Fibroblast of skin of back (primary cell): Measurements from ENCODE around the gene DST.

ENCODE experiments used
- DNase-seq: peaks from one replicate; pipeline ENCODE4 v3.0.0-alpha.2; 2013

The DST gene

GRCh38 chr6:56535626-56536025 is 107.1 kb downstream of the DST start:
- no peak for DNase-seq

DNA sequence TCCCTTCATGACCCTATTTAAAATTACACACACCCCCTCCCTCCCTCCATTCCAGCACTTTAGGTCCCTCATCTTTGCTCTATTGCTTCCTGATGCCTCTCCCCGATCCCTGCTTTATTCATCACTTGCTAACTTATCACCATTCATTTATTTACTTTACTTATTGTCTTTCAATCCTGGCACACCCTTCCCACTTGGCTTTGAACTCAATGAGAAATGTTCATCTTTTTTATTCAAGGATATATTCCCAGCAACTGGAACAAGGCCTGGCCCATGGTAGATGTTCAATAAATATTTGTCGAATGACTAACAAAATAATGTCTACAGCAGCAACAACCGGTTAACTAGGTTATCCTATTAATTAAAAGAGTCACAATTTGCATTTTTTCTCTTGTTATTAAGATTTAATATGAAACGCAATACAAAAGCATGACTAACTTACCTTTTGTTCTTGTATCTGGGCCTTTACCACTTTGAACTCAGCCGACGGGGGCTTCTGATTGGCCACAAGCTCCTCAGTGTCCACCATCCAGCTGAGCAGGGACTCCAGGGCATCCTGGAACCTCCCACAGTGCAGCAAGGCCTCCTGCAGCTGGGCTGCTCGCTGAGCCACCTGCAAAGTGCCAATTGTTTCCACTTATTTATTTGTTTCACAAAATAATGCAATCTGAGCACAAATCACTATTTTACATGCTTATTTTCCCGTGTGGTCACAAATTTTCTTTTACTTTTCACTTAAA is 107.8 kb downstream of the DST start:
- no peak for DNase-seq

DNA sequence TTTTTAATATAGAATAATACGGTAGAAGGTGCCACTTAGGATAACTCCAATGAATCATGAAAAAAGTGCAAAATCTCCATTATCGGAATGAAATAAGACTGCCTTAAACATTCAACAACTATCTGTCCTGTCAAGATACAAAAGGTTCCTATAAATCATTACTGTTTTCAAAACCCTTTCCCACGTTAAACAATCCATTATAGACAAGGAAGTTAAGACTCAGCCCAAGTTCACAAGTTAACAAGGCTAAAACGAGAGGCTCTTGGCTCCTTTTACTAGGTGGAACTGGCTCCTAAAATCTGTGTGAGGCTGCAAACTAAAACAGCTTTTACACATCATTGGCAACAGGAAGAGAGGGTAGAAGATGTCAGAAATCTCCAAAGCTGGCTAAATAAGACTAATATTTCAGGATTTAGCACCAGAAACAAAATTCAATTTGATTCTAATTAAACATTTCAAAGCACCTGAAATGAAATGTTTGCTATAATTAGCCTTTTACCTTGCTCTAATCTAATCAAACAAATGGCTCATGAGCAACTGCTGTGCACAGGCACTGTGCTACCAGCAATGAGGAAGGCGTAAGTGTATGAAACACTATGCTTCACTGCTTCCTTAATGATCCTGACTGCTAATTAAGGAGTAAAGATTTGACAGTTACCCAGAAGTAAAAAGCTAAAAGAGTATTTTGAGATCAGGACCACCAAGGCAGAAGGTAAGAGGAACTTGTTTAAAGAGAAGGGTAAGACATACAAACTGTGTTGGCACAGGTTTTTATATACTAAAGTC is 109.7 kb downstream of the DST start:
- DNase-seq = no peak

DNA sequence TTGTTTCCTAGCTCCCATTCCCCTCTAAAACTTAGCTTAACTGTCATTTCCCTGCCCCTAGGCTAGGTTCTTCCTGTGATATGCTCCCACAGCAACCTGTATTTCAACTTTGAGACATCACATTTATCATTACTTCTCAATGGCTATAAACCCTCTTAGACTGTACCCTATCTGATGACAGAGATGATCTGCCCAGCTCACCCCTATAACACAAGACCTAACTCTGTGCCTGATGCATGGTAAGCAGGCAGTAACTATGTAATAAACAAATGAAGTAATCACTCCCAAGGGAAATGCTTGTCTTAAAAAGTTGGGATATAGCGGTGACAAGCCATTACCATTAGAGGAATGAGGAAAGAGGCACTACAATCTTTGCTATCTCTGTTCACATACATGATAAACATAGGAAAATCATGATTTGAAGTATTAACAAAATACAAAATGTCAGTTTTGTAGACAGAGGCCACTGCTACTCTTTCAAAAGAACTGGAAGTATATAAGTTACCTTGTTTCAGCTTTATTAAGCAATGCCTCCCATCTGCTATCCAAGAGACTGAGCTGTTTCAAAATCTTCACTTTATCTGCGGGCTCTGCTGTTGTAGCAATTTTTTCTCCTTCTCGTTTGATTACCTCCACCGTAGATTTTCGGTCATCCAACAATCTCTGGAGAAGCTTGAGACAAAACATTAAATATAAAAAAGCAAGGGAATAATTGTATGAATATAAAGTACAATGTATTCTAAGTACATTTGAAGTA is 110.7 kb downstream of the DST start:
- no peak for DNase-seq

GRCh38 chr6:56529594-56530191 is 113.0 kb downstream of the DST start:
- DNase-seq = peak; percentile 49

- DNase-seq = peak; percentile 92
These were observed 114.3 kb downstream of the DST start for GRCh38 chr6:56528412-56528841.

- no peak for DNase-seq
These were observed 114.8 kb downstream of the DST start for GRCh38 chr6:56527934-56528333.

DNA sequence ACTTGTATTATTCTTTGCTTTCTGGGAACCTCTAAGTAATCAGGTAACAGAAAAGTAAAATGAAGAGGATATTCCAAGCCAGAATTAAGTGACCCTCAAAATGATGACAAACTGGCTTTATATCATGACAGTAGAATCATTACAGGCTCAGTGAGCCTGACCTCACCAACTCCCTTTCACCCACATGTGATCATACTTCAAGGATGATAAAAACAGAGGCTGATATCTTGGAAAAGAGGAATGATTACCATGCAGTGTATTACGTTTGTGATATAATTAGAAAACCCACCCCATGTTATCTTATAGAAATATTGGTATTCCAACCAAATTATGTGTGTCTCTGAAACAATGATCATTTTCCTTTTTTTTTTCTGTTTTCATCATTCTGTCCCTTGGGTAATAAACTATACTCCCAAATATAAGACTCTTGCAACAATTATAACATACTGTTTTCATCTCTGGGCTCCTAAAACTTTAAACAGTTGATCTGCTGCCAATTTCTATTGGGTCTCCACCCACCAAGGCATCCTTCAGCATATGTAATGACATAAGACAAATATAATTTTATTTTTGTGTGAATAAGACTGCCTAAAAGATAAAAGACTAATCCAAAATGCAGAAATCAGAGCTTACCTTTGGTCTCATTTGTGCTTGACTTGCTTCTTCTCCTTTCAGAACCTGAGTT is 115.7 kb downstream of the DST start:
- DNase-seq = no peak

- DNase-seq = no peak
These were observed 116.5 kb downstream of the DST start for GRCh38 chr6:56525974-56526789.

- peak; percentile 89 for DNase-seq
These were observed 117.6 kb downstream of the DST start for GRCh38 chr6:56524891-56525703.

DNA sequence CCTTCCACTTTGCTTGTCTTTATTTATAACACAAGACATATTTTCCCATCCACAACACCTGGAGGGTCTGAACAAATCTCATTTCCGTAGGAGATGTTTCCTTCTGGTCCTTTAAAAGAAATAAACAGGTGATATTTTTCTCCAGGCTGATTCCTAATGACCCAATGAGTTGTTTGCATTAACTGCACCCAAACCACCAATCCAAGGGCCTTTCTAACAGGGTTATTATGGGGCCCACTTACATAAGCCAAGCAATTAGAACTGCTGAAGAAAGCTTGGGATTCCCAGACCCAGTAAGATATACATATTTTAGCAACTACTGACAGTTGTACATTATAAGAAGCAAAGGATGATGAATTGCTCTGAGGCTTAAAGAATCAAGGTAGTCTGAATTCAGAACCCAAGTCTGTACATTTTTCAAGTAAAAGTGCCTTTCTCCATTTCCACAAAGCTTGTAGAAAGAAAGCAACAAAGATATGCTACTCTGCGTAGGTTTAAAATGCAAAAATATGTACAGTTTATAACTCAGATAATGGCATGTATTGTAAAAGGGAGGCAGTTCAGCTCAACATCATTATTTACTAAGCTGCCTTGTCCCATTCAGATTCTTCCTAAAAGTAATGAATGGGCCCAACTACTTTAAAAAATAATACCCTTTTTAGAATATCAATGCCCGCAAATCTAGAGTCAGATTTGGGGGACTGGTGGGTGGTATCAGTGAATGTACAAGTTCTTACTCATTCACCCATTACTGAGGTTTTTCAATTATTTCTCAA is 120.0 kb downstream of the DST start:
- DNase-seq = no peak

GRCh38 chr6:56521976-56522375 is 120.7 kb downstream of the DST start:
- DNase-seq = no peak

DNA sequence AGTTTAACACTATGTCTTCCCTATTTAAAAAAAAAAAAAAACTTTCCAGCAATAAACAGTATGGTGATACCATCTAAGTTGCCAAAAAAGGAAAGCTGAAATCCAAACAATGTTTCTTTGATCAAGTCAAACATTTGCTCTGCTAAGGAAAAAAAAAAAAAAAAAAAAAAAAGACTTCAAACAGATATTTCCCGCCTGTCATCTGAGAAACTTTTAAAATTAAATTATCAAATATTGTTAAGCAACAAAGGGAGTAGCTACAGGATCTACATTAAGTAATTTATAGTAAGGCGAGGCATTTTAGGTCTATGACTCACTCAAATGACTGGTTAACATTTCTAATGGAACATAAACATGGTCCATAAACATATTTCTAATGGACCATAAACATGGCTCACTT is 121.2 kb downstream of the DST start:
- DNase-seq = no peak

DNA sequence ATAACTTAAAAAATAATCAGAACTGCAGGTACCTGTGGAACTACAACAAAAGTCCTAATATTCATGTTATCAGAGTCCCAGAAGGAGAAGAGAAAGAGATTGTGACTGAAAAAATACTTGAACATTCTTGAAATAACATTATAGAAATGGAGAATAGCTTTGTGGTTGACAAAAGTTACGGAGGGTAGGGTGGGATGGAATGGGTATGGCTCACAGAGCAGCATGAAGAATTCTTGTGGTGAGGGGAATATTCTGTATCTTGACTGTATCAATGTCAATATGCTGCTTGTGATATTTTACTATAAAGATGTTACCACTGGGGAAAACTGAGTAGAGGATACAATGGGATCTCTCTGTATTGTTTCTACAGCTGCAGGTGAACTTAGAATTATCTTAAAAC is 122.5 kb downstream of the DST start:
- DNase-seq = peak; percentile 59

DNA sequence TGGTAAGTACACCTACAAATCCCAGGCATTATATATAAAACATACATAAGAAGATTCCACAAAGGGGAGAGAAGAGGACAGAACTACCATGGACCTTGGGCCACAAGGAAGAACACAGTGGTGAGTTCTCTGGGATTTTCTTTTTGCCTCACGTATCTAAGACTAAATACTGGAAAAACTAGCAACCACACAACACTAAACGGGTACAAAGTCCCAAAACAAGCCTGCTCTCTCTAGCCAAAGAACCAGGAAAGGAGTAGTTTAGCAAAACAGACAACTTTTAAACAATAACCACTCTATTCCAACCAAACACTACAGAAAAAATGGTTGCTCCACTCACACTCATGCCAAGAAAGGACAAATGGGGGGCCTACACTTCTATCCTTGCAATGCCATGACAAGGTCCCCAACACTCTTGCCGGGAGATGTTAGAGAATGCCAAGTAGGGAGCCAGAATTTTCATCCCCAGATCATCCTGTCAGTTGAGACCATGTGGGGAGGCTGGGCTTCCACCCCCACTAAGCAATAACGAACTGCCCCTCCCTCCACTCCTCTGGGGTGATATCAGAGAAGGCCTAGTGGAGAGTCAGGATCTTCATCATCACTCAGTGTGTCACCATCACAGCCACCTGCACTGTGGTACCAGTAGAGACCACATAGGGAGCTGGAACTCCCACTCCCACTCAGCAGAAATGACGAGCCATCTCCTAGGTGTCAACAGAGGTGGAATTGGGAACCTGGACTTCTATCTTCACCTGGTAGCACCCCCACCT is 123.5 kb downstream of the DST start:
- DNase-seq = no peak

GRCh38 chr6:56517155-56517745 is 125.4 kb downstream of the DST start:
- no peak for DNase-seq

DNA sequence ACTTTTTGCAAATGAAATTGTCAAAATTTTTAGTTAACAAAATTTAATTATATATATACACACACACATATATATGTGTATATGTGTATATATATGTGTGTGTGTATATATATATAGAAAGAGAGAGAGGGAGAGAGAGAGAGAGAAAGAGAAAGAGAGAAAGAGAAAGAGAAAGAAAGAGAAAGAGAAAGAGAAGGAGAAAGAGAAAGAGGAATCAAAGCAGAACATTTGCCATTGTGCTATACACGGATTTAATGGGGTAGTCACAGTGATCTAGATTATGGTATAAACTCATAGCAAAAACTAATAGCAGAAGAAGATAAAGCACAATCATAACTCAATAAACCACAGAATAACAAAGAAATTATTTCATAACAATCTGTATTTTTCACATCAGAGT is 126.7 kb downstream of the DST start:
- DNase-seq = no peak
